ENCODE results near the gene TRPM3.

- peak; percentile 63 for TF ChIP-seq CTCF (IDR thresholded peaks at IDR 0.05)
- no peak for TF ChIP-seq REST (IDR thresholded peaks at IDR 0.05; ENCODE audit: insufficient read depth in 1 of 2, low read depth in 2 of 2, low read length in 1 of 2)
Observed at GRCh38 chr9:70639853-70640814, 481.3 kb downstream of the TRPM3 start.

Data from Panc1 (cell line).